DOHH2 (cell line): ENCODE measurements around the gene GALNT14.

Source experiments
- H3F3A ChIP-seq: fragments of 200-600 bp; sonication (generic), shearing (Covaris generic); 2 replicates; pipeline ENCODE4 v1.6.0; 2016; ENCODE audit warnings: antibody characterized with exemption, mild to moderate bottlenecking; ENCODE audit not compliant: control insufficient read depth, insufficient read depth
- H3K27ac ChIP-seq: fragments of 200-600 bp; sonication (generic); 2 replicates; pipeline ENCODE4 v1.5.1; 2014; ENCODE audit warnings: low read depth, mild to moderate bottlenecking, low read length, moderate library complexity
- H3K27me3 ChIP-seq: fragments of 200-600 bp; sonication (generic); 2 replicates; pipeline ENCODE4 v1.6.1; 2014; ENCODE audit warnings: mild to moderate bottlenecking, low read length, mixed read lengths; ENCODE audit not compliant: control insufficient read depth
- H3K36me3 ChIP-seq: fragments of 200-600 bp; sonication (generic); 2 replicates; pipeline ENCODE4 v1.6.1; 2014; ENCODE audit warnings: mild to moderate bottlenecking, low read length, moderate library complexity, mixed read lengths; ENCODE audit not compliant: control insufficient read depth
- H3K4me1 ChIP-seq: fragments of 200-600 bp; sonication (generic); 2 replicates; pipeline ENCODE4 v1.6.1; 2014; ENCODE audit warnings: mild to moderate bottlenecking, low read length, mixed read lengths; ENCODE audit not compliant: control insufficient read depth
- H3K4me2 ChIP-seq: fragments of 200-600 bp; sonication (generic); 2 replicates; pipeline ENCODE4 v1.6.0; 2014; ENCODE audit warnings: mild to moderate bottlenecking, low read length, moderate library complexity
- H3K4me3 ChIP-seq: fragments of 200-600 bp; sonication (generic); 2 replicates; pipeline ENCODE4 v1.5.1; 2014; ENCODE audit warnings: mild to moderate bottlenecking, low read length, mixed read lengths
- H3K79me2 ChIP-seq: fragments of 200-600 bp; sonication (generic); 2 replicates; pipeline ENCODE4 v1.6.1; 2014; ENCODE audit warnings: mild to moderate bottlenecking, low read length, mixed read lengths; ENCODE audit not compliant: control insufficient read depth
- H3K9me2 ChIP-seq: fragments of 200-600 bp; sonication (generic); replicated peaks from 2 replicates; pipeline ENCODE4 v1.6.1; 2014; ENCODE audit warnings: mild to moderate bottlenecking, low read length, mixed read lengths; ENCODE audit not compliant: control insufficient read depth
- H3K9me3 ChIP-seq: fragments of 200-600 bp; sonication (generic); 2 replicates; pipeline ENCODE4 v1.6.1; 2014; ENCODE audit warnings: antibody characterized with exemption, low read length, mixed read lengths; ENCODE audit not compliant: control insufficient read depth, insufficient read depth
- H4K20me1 ChIP-seq: fragments of 200-600 bp; sonication (generic); 2 replicates; pipeline ENCODE4 v1.6.0; 2014; ENCODE audit warnings: low read depth, mild to moderate bottlenecking, antibody characterized with exemption, low read length, moderate library complexity; ENCODE audit not compliant: control insufficient read depth, insufficient read depth
- CTCF ChIP-seq: fragments of 200-600 bp; sonication (generic); IDR thresholded peaks from one replicate; pipeline ENCODE4 v1.5.1; 2014; ENCODE audit warnings: antibody characterized with exemption, mild to moderate bottlenecking, low read depth, low read length; ENCODE audit not compliant: poor library complexity, severe bottlenecking
- EZH2phosphoT487 ChIP-seq: fragments of 200-600 bp; sonication (generic); IDR thresholded peaks from 2 replicates; pipeline ENCODE4 v1.6.1; 2017; ENCODE audit warnings: borderline replicate concordance, mild to moderate bottlenecking, antibody characterized with exemption, low read length, moderate library complexity, mixed read lengths

Gene GALNT14

GRCh38 chr2:31137211-31138036, 816 bp downstream of the GALNT14 start:
- Histone ChIP-seq H4K20me1 (0 out of 2 replicates have a peak, but pooled peaks cover 3% of the 10 kb centered on the region), H3K4me1 (peaks cover 21% of the 10 kb centered on the region), H3K27ac (no peak overlapping the region), H3K4me2 (peak overlapping the region; percentile 64), H3K36me3 (no peaks in the 10 kb centered on the region), H3F3A (no peaks in the 10 kb centered on the region), H3K27me3 (peaks cover 49% of the 10 kb centered on the region), H3K9me2 (no peaks in the 10 kb centered on the region), H3K4me3 (peak overlapping the region; percentile 69), H3K9me3 (no peaks in the 10 kb centered on the region), H3K79me2 (no peaks in the 10 kb centered on the region)
- TF ChIP-seq EZH2phosphoT487 = no peak
- TF ChIP-seq CTCF = no peak

GRCh38 chr2:31136732-31137131, 1.5 kb downstream of the GALNT14 start:
- TF ChIP-seq EZH2phosphoT487 (no peak), CTCF (no peak)
- Histone ChIP-seq H3F3A (no peaks in the 10 kb centered on the region), H3K4me1 (peaks cover 21% of the 10 kb centered on the region), H3K4me3 (peak overlapping the region; percentile 69), H3K79me2 (no peaks in the 10 kb centered on the region), H3K9me2 (no peaks in the 10 kb centered on the region), H3K36me3 (no peaks in the 10 kb centered on the region), H4K20me1 (0 out of 2 replicates have a peak, but pooled peaks cover 3% of the 10 kb centered on the region), H3K27me3 (peaks cover 49% of the 10 kb centered on the region), H3K9me3 (no peaks in the 10 kb centered on the region), H3K27ac (no peak overlapping the region), H3K4me2 (peak overlapping the region; percentile 64)

- H3K4me2 ChIP-seq = no peak overlapping the region
Measured at GRCh38 chr2:31136000-31136399, 2.2 kb downstream of the GALNT14 start.

GRCh38 chr2:31134480-31134879, 3.8 kb downstream of the GALNT14 start:
- H3K27ac ChIP-seq = no peak overlapping the region
- no peaks in the 10 kb centered on the region for H3F3A ChIP-seq
- H4K20me1 ChIP-seq = 0 out of 2 replicates have a peak, but pooled peaks cover 3% of the 10 kb centered on the region
- H3K36me3 ChIP-seq = no peaks in the 10 kb centered on the region
- H3K4me2 ChIP-seq = no peak overlapping the region
- H3K27me3 ChIP-seq = peaks cover 47% of the 10 kb centered on the region
- TF ChIP-seq EZH2phosphoT487 = no peak
- no peak for TF ChIP-seq CTCF
- no peaks in the 10 kb centered on the region for H3K9me3 ChIP-seq
- no peak overlapping the region for H3K4me3 ChIP-seq
- H3K9me2 ChIP-seq = no peaks in the 10 kb centered on the region
- H3K4me1 ChIP-seq = peaks cover 21% of the 10 kb centered on the region
- H3K79me2 ChIP-seq = no peaks in the 10 kb centered on the region

More at GRCh38 chr2:31136000-31136399, 2.2 kb downstream of the GALNT14 start:
- 0 out of 2 replicates have a peak, but pooled peaks cover 3% of the 10 kb centered on the region for H4K20me1 ChIP-seq
- H3F3A ChIP-seq = no peaks in the 10 kb centered on the region
- no peak for TF ChIP-seq EZH2phosphoT487
- peaks cover 21% of the 10 kb centered on the region for H3K4me1 ChIP-seq
- no peak overlapping the region for H3K27ac ChIP-seq
- peaks cover 49% of the 10 kb centered on the region for H3K27me3 ChIP-seq
- no peak overlapping the region for H3K4me3 ChIP-seq
- H3K9me2 ChIP-seq = no peaks in the 10 kb centered on the region
- H3K79me2 ChIP-seq = no peaks in the 10 kb centered on the region
- H3K36me3 ChIP-seq = no peaks in the 10 kb centered on the region
- no peaks in the 10 kb centered on the region for H3K9me3 ChIP-seq
